ENCODE results near the gene ECI1.

DNA sequence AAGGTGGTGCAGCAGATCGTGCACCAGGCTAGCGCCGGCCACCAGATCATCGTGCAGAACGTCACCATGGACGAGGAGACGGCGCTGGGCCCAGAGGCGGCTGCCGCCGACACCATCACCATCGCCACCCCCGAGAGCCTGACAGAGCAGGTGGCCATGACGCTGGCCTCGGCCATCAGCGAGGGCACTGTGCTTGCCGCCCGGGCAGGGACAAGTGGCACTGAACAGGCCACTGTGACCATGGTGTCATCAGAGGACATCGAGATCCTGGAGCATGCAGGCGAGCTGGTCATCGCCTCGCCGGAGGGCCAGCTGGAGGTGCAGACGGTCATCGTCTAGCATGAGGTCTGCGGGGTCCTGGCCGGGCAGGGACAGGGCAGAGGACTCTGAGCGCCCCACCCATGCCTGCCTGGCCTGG, 16.1 kb downstream of the ECI1 start:
- no peak for TF ChIP-seq SP1 (IDR thresholded peaks at IDR 0.05; ENCODE audit: low read depth)
- no peak for TF ChIP-seq CBX3 (IDR thresholded peaks at IDR 0.05; ENCODE audit: low read depth)
- TF ChIP-seq, protein P1, sequence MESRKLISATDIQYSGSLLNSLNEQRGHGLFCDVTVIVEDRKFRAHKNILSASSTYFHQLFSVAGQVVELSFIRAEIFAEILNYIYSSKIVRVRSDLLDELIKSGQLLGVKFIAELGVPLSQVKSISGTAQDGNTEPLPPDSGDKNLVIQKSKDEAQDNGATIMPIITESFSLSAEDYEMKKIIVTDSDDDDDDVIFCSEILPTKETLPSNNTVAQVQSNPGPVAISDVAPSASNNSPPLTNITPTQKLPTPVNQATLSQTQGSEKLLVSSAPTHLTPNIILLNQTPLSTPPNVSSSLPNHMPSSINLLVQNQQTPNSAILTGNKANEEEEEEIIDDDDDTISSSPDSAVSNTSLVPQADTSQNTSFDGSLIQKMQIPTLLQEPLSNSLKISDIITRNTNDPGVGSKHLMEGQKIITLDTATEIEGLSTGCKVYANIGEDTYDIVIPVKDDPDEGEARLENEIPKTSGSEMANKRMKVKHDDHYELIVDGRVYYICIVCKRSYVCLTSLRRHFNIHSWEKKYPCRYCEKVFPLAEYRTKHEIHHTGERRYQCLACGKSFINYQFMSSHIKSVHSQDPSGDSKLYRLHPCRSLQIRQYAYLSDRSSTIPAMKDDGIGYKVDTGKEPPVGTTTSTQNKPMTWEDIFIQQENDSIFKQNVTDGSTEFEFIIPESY (IDR thresholded peaks at IDR 0.05; ENCODE audit: extremely low read depth, insufficient replicate concordance, low read length): no peak
- no peak for TF ChIP-seq EZH2 (IDR thresholded peaks at IDR 0.05)
- TF ChIP-seq SIN3A (IDR thresholded peaks at IDR 0.05; ENCODE audit: low read depth): no peak
- TF ChIP-seq, protein P2, sequence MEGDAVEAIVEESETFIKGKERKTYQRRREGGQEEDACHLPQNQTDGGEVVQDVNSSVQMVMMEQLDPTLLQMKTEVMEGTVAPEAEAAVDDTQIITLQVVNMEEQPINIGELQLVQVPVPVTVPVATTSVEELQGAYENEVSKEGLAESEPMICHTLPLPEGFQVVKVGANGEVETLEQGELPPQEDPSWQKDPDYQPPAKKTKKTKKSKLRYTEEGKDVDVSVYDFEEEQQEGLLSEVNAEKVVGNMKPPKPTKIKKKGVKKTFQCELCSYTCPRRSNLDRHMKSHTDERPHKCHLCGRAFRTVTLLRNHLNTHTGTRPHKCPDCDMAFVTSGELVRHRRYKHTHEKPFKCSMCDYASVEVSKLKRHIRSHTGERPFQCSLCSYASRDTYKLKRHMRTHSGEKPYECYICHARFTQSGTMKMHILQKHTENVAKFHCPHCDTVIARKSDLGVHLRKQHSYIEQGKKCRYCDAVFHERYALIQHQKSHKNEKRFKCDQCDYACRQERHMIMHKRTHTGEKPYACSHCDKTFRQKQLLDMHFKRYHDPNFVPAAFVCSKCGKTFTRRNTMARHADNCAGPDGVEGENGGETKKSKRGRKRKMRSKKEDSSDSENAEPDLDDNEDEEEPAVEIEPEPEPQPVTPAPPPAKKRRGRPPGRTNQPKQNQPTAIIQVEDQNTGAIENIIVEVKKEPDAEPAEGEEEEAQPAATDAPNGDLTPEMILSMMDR (IDR thresholded peaks at IDR 0.05 in 2 of 3, conservative IDR thresholded peaks at IDR 0.05 in 1 of 3; ENCODE audit: borderline replicate concordance in 1 of 3, insufficient read depth in 1 of 3, low read depth in 2 of 3, low read length in 2 of 3): no peak
- TF ChIP-seq CEBPB (IDR thresholded peaks at IDR 0.05; ENCODE audit: low read depth): no peak
- no peak for TF ChIP-seq POLR2AphosphoS5 (IDR thresholded peaks at IDR 0.05; ENCODE audit: low read depth, low read length)
- no peak for TF ChIP-seq POLR2A (IDR thresholded peaks at IDR 0.05; ENCODE audit: borderline replicate concordance, extremely low read depth, insufficient read depth, insufficient read length)
- no peak for TF ChIP-seq EZH2phosphoT487 (IDR thresholded peaks at IDR 0.05; ENCODE audit: borderline replicate concordance)
- no peak for TF ChIP-seq YY1 (IDR thresholded peaks at IDR 0.05; ENCODE audit: extremely low read depth, insufficient replicate concordance, low read depth, low read length)
- TF ChIP-seq JUND (IDR thresholded peaks at IDR 0.05): no peak
- no peak for TF ChIP-seq SRF (IDR thresholded peaks at IDR 0.05; ENCODE audit: low read depth)

Data from HCT116 (cell line).